Retinal pigment epithelial cell (primary cell): ENCODE data around the gene INPP4B.
A peak's percentile ranks its signal among the peaks of the same experiment; 100 is the strongest.

Experiments
- DNase-seq: peaks from one replicate; pipeline ENCODE4 v3.0.0-alpha.2; 2010; ENCODE audit warnings: low read depth
- H3K4me3 ChIP-seq: 2 replicates; pipeline ENCODE4 v1.5.1; 2011; ENCODE audit warnings: mild to moderate bottlenecking, low read length, control low read depth, moderate library complexity
- TF ChIP-seq, protein P1 (sequence below): conservative IDR thresholded peaks from 2 replicates; pipeline ENCODE4 v1.5.1; 2011; ENCODE audit warnings: low read depth, low read length, control low read depth, inconsistent platforms

Gene INPP4B

DNA sequence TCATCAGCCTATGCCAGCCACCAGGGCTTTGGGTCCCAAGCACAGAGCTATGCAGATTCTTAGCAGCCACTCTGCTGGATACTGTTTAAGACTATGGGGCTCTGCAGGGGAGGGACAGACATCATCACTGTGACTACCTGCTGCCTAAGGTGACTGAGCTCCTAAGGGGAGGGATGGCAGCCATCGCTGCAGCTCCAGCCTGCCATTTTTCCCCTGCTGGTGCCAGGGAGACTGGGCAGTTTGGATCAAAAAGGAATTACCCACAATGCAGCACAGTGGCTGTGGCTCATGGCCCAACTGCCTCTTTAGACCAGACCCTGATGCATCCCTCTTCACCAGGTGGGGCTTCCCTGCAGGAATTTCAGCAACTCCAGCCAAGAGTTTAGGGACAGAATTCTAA lies 28.6 kb upstream of the INPP4B start:
- no peak overlapping the region for H3K4me3 ChIP-seq
- DNase-seq, result no peak
- TF ChIP-seq, protein P1, sequence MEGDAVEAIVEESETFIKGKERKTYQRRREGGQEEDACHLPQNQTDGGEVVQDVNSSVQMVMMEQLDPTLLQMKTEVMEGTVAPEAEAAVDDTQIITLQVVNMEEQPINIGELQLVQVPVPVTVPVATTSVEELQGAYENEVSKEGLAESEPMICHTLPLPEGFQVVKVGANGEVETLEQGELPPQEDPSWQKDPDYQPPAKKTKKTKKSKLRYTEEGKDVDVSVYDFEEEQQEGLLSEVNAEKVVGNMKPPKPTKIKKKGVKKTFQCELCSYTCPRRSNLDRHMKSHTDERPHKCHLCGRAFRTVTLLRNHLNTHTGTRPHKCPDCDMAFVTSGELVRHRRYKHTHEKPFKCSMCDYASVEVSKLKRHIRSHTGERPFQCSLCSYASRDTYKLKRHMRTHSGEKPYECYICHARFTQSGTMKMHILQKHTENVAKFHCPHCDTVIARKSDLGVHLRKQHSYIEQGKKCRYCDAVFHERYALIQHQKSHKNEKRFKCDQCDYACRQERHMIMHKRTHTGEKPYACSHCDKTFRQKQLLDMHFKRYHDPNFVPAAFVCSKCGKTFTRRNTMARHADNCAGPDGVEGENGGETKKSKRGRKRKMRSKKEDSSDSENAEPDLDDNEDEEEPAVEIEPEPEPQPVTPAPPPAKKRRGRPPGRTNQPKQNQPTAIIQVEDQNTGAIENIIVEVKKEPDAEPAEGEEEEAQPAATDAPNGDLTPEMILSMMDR, result no peak

DNA sequence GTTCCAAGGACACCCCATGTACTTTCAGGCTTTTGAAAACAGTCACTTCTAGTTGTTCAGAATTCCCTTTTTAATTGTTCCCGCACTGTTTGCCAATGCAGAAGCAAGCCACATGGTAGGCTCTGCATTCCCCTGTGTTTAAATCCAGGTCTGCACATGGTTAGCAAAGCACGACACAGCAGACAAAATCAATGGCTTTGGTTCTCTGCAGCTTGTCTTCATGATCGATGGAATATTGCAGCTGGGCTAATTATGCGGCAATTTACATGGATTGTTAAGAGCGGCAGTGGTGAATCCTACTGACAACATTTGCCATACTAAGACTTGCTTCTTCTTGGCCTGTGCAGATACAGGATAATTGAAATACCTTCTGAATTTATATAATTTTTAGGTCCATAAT lies 20.6 kb upstream of the INPP4B start:
- H3K4me3 ChIP-seq, result no peak overlapping the region
- TF ChIP-seq, protein P1, result no peak
- DNase-seq, result no peak

DNA sequence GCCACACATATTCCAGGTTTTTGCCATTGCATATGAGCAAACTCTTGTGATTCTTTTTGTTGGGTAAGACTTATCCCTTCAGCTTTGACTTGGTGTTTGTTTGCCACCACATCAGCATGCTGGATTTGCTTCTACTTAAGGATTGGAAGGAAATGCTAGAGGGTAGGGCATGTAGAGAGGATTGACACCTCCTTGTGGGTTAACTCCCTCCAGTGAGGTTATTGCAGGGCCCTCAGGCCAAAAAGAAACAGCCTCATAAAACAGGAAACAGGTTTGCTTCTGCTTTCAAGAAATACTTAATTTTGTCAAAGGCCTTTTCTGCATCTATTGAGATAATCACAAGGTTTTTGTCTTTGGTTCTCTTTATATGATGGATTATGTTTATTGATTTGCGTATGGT lies 15.2 kb upstream of the INPP4B start:
- DNase-seq, result no peak
- TF ChIP-seq, protein P1, result no peak
- no peak overlapping the region for H3K4me3 ChIP-seq

DNA sequence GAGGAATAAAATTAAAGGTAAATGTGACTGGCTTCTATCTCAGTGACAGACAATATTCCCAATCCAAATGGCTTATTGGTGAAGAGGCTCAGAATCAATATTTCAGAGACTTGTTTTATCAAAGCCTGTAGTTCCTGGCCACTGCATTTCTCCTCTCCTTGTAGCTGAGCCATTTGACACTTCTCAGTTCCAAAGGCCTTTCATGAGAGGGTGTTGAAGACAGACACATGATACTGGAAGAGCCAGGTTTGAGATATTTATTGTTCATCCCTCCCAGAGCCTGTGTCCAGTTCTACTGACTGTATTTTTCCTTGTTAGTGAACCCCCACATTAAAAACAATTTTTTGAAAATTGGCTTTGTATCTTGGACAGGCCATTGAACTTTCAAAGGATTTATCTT lies 12.9 kb upstream of the INPP4B start:
- no peak for DNase-seq
- TF ChIP-seq, protein P1, result no peak

DNA sequence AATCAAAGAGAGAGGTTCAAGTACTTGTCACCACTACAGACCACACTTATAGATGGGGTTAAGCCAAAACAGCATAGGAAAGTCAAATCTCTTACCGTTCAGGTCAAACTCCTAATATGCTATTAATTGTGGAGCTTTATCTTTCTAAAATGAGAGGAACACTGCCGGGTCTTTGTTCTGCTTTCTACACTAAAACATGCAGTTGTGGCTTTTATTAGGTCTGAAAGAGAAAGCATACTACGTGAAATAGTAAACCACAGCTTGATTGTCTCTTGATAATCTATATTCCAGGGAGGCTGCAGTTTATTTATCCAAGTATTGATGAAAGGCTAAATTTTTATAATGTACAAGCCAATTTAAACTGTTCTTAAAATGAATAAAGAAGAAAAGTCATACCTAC lies 12.3 kb upstream of the INPP4B start:
- no peak overlapping the region for H3K4me3 ChIP-seq
- no peak for DNase-seq
- TF ChIP-seq, protein P1, result no peak

More for the DNA sequence above, 12.9 kb upstream of the INPP4B start:
- no peak overlapping the region for H3K4me3 ChIP-seq

DNA sequence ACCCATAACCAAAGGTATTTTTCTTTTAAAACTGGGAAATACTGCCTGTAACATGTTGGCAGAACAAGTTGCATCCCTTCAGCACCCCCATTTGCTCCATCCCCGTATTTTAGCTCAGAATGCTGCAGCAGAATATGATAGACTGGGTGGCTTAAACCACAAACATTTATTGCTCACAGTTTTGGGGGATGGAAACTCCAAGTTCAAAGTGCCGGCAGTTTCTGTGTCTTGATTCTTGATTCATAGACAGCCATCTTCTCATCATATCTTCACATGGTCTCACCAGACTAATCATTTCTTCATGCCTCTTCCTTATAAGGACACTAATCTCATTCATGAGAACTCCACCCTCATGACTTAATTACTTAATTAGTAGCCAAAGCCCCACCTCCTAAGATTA lies 10.5 kb upstream of the INPP4B start:
- DNase-seq, result no peak
- no peak overlapping the region for H3K4me3 ChIP-seq
- TF ChIP-seq, protein P1, result no peak

DNA sequence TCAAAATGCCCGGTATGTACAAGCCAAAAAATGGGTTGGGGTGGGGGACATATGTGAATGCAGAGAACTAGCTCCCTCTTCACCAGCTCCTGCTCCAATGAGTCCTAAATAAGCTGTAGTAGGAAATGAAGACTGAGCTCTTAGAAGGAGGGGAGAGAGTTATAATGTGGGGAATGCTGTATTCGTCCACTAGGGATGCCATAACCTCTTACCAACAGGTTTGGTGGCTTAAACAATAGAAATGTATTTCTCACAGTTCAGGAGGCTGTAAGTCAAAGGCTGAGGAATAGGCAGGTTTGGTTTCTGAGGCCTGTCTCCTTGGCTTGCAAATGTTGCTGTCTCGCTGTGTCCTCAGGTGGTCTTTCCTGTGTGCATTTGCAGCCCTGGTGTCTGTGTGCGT lies 4.4 kb upstream of the INPP4B start:
- DNase-seq, result no peak
- TF ChIP-seq, protein P1, result peak; percentile 65
- H3K4me3 ChIP-seq, result no peak overlapping the region
